Karpas-422 (cell line): ENCODE data around the gene ARGLU1. TPM values are rescaled to one million over a fixed set of nuclear protein-coding genes. Genes with fewer than 3 reads are reported as not detected.

Experiments
- DNase-seq: peaks from one replicate; pipeline ENCODE4 v3.0.0-alpha.2; 2015
- H2AFZ ChIP-seq: fragments of 200-600 bp; sonication (generic); 2 replicates; pipeline ENCODE4 v1.6.1; 2014; ENCODE audit warnings: antibody characterized with exemption, low read length, mixed read lengths
- H3K27ac ChIP-seq: fragments of 200-600 bp; sonication (generic); 2 replicates; pipeline ENCODE4 v1.5.1; 2014; ENCODE audit warnings: mild to moderate bottlenecking, low read length, moderate library complexity
- H3K27me3 ChIP-seq: fragments of 200-600 bp; sonication (generic); 2 replicates; pipeline ENCODE4 v1.6.1; 2014; ENCODE audit warnings: low read length, mixed read lengths
- H3K36me3 ChIP-seq: fragments of 200-600 bp; sonication (generic); 2 replicates; pipeline ENCODE4 v1.6.1; 2014; ENCODE audit warnings: low read length, mixed read lengths; ENCODE audit not compliant: insufficient read depth
- H3K4me1 ChIP-seq: fragments of 200-600 bp; sonication (generic); 2 replicates; pipeline ENCODE4 v1.6.1; 2014; ENCODE audit warnings: mild to moderate bottlenecking, low read length, mixed read lengths
- H3K4me2 ChIP-seq: fragments of 200-600 bp; sonication (generic); 2 replicates; pipeline ENCODE4 v1.6.1; 2014; ENCODE audit warnings: low read length, low read depth, mild to moderate bottlenecking; ENCODE audit not compliant: poor library complexity, severe bottlenecking
- H3K4me3 ChIP-seq: fragments of 200-600 bp; sonication (generic); 2 replicates; pipeline ENCODE4 v1.5.1; 2014; ENCODE audit warnings: mild to moderate bottlenecking, antibody characterized with exemption, low read length, mixed read lengths
- H3K79me2 ChIP-seq: fragments of 200-600 bp; sonication (generic); 2 replicates; pipeline ENCODE4 v1.6.1; 2014; ENCODE audit warnings: mild to moderate bottlenecking, low read length, mixed read lengths
- H3K9ac ChIP-seq: fragments of 200-600 bp; sonication (generic); 2 replicates; pipeline ENCODE4 v1.6.0; 2014; ENCODE audit warnings: low read length
- H3K9me2 ChIP-seq: fragments of 200-600 bp; sonication (generic), shearing (Covaris generic); replicated peaks from 2 replicates; pipeline ENCODE4 v1.6.0; 2014; ENCODE audit warnings: mild to moderate bottlenecking, low read length, moderate library complexity; ENCODE audit not compliant: insufficient read depth
- H3K9me3 ChIP-seq: fragments of 300-700, 200-600 bp; sonication (generic); 2 replicates; pipeline ENCODE4 v1.6.1; 2014; ENCODE audit warnings: low read length, mixed read lengths
- H4K20me1 ChIP-seq: fragments of 200-600 bp; sonication (generic); 2 replicates; pipeline ENCODE4 v1.6.1; 2014; ENCODE audit warnings: mild to moderate bottlenecking, antibody characterized with exemption, low read length, low read depth; ENCODE audit not compliant: insufficient read depth
- total RNA-seq: library from RNA; depleted of rRNA; stranded (reverse); fragments of >200 nt; shearing (Covaris generic); gene quantifications from 2 replicates; pipeline ENCODE4 v1.2.3, GENCODE V29; 2014; ENCODE audit warnings: low replicate concordance

ARGLU1 gene
- total RNA-seq, 1 experiment from 2014 or later = 147 TPM

GRCh38 chr13:106533943-106534638 lies 33.8 kb downstream of the ARGLU1 start:
- no peaks in the 10 kb centered on the region for H3K36me3 ChIP-seq
- H3K4me2 ChIP-seq = no peak overlapping the region
- H3K27me3 ChIP-seq = no peaks in the 10 kb centered on the region
- H3K4me1 ChIP-seq = peaks cover 12% of the 10 kb centered on the region
- no peaks in the 10 kb centered on the region for H3K9me3 ChIP-seq
- H3K27ac ChIP-seq = no peak overlapping the region
- DNase-seq = no peak
- peaks cover 6% of the 10 kb centered on the region; the same call in 1 of the 2 replicates for H4K20me1 ChIP-seq
- no peaks in the 10 kb centered on the region for H3K9me2 ChIP-seq
- no peak overlapping the region for H3K4me3 ChIP-seq
- H3K9ac ChIP-seq = no peak overlapping the region
- H3K79me2 ChIP-seq = no peaks in the 10 kb centered on the region
- H2AFZ ChIP-seq = no peak overlapping the region

- no peak overlapping the region for H3K27ac ChIP-seq
- no peak overlapping the region for H3K4me2 ChIP-seq
- no peak overlapping the region for H2AFZ ChIP-seq
- H3K36me3 ChIP-seq = no peaks in the 10 kb centered on the region
- no peaks in the 10 kb centered on the region for H3K79me2 ChIP-seq
- H3K9me2 ChIP-seq = no peaks in the 10 kb centered on the region
- no peak overlapping the region for H3K4me3 ChIP-seq
- H3K27me3 ChIP-seq = no peaks in the 10 kb centered on the region
- no peak overlapping the region for H3K9ac ChIP-seq
- no peak for DNase-seq
- peaks cover 12% of the 10 kb centered on the region for H3K4me1 ChIP-seq
- no peaks in the 10 kb centered on the region for H3K9me3 ChIP-seq
- 0 out of 2 replicates have a peak, but pooled peaks cover 4% of the 10 kb centered on the region for H4K20me1 ChIP-seq
Measured at GRCh38 chr13:106533101-106533942, 34.6 kb downstream of the ARGLU1 start.

GRCh38 chr13:106532111-106532929 lies 35.6 kb downstream of the ARGLU1 start:
- H3K4me3 ChIP-seq = no peak overlapping the region

GRCh38 chr13:106530980-106531481 lies 36.9 kb downstream of the ARGLU1 start:
- Histone ChIP-seq H3K27me3 (no peaks in the 10 kb centered on the region), H3K79me2 (no peaks in the 10 kb centered on the region), H3K27ac (no peak overlapping the region), H3K9me2 (no peaks in the 10 kb centered on the region), H3K9me3 (no peaks in the 10 kb centered on the region), H4K20me1 (no peaks in the 10 kb centered on the region), H3K36me3 (no peaks in the 10 kb centered on the region), H3K4me1 (peaks cover 3% of the 10 kb centered on the region), H3K9ac (no peak overlapping the region), H3K4me2 (no peak overlapping the region), H2AFZ (no peak overlapping the region), H3K4me3 (no peak overlapping the region)
- no peak for DNase-seq

More at GRCh38 chr13:106532111-106532929, 35.6 kb downstream of the ARGLU1 start:
- H4K20me1 ChIP-seq = 0 out of 2 replicates have a peak, but pooled peaks cover 4% of the 10 kb centered on the region
- peaks cover 12% of the 10 kb centered on the region for H3K4me1 ChIP-seq
- no peak overlapping the region for H3K27ac ChIP-seq
- no peaks in the 10 kb centered on the region for H3K27me3 ChIP-seq
- H3K9me2 ChIP-seq = no peaks in the 10 kb centered on the region
- no peak overlapping the region for H2AFZ ChIP-seq
- H3K9ac ChIP-seq = no peak overlapping the region
- no peaks in the 10 kb centered on the region for H3K79me2 ChIP-seq
- no peak overlapping the region for H3K4me2 ChIP-seq
- H3K9me3 ChIP-seq = no peaks in the 10 kb centered on the region
- DNase-seq = no peak
- H3K36me3 ChIP-seq = no peaks in the 10 kb centered on the region

GRCh38 chr13:106530171-106530851 lies 37.6 kb downstream of the ARGLU1 start:
- Histone ChIP-seq H3K4me3 (no peak overlapping the region), H4K20me1 (no peaks in the 10 kb centered on the region), H3K9ac (no peak overlapping the region), H3K4me2 (no peak overlapping the region), H3K36me3 (no peaks in the 10 kb centered on the region), H2AFZ (no peak overlapping the region), H3K27me3 (no peaks in the 10 kb centered on the region), H3K9me2 (no peaks in the 10 kb centered on the region), H3K9me3 (no peaks in the 10 kb centered on the region), H3K4me1 (no peaks in the 10 kb centered on the region), H3K79me2 (no peaks in the 10 kb centered on the region), H3K27ac (no peak overlapping the region)
- no peak for DNase-seq

GRCh38 chr13:106529415-106530170 lies 38.3 kb downstream of the ARGLU1 start:
- H3K27ac ChIP-seq = no peak overlapping the region
- no peak overlapping the region for H3K4me3 ChIP-seq
- H2AFZ ChIP-seq = no peak overlapping the region
- H3K36me3 ChIP-seq = no peaks in the 10 kb centered on the region
- no peak overlapping the region for H3K9ac ChIP-seq
- H3K4me2 ChIP-seq = no peak overlapping the region
- no peaks in the 10 kb centered on the region for H3K9me3 ChIP-seq
- H3K79me2 ChIP-seq = no peaks in the 10 kb centered on the region
- no peaks in the 10 kb centered on the region for H3K9me2 ChIP-seq
- DNase-seq = no peak
- no peaks in the 10 kb centered on the region for H4K20me1 ChIP-seq
- H3K4me1 ChIP-seq = no peaks in the 10 kb centered on the region
- no peaks in the 10 kb centered on the region for H3K27me3 ChIP-seq

GRCh38 chr13:106528718-106529414 lies 39.1 kb downstream of the ARGLU1 start:
- Histone ChIP-seq H3K79me2 (no peaks in the 10 kb centered on the region), H3K36me3 (no peaks in the 10 kb centered on the region), H3K27me3 (no peaks in the 10 kb centered on the region), H4K20me1 (no peaks in the 10 kb centered on the region), H3K27ac (no peak overlapping the region), H3K9me3 (no peaks in the 10 kb centered on the region), H3K9ac (no peak overlapping the region), H2AFZ (no peak overlapping the region), H3K4me3 (no peak overlapping the region), H3K4me1 (no peaks in the 10 kb centered on the region), H3K9me2 (no peaks in the 10 kb centered on the region), H3K4me2 (no peak overlapping the region)
- no peak for DNase-seq
